Measurements from ENCODE around the gene RGMA.
"Not testable (repeated sequence)": the region's sequence is repeated elsewhere in the genome, so short reads cannot be mapped to it uniquely, and the experiment has no call there.

The RGMA gene

DNA sequence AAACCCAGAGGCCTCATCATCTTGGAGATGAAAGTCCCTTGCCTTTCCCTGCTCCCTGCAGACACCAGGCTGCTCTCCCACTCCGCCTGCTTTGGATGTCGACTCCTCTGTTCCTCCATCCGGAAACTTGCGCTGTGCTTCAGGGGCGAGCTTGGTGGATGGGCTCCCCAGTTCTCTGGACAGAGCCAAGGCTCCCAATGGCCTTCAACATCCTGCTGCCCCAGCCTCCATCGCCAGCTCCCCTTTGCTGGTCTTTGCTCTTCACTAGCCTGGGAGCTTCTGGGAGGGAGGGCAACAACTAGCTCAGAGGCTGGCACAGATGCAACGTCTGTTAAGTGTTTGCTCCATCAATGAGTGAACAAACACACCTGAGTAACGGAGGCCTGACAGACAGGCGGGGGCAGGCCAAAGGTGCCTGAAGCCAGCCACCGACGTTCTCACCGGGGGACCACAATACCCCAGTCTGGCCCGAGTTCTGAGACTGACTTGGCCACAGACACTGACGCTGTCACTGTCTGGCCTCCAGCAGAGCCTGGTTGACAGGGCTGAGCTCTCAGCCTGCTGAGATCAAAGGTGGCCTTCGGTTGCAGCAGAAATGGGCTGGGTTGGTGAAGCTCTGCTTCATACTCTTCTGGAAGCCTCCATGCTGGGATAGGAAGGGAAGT lies 39.0 kb downstream of the RGMA start:
- in situ Hi-C loops (cut with HindIII; ENCODE audit: low sequenced_read_pairs), result no loop called here

DNA sequence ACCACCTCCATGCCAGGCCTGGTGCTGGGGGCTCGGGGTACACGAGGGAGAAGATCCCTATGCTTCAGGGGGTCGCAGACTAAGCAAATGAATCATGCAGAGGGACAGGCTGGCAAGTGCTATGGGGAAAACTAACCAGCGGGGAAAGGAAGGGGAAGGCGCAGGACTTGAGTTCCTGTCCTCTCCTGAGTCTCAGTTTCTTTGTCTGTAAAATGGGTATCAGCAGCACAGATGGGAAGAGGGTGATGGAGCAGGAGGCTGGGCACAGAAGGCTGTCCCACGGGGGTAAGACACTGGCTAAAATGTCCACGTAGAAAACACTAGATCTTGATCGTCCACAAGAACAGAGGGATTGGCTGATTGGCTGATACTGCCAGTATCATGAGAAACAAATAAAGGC lies 39.8 kb downstream of the RGMA start:
- in situ Hi-C loops (cut with HindIII; ENCODE audit: low sequenced_read_pairs), result no loop called here

DNA sequence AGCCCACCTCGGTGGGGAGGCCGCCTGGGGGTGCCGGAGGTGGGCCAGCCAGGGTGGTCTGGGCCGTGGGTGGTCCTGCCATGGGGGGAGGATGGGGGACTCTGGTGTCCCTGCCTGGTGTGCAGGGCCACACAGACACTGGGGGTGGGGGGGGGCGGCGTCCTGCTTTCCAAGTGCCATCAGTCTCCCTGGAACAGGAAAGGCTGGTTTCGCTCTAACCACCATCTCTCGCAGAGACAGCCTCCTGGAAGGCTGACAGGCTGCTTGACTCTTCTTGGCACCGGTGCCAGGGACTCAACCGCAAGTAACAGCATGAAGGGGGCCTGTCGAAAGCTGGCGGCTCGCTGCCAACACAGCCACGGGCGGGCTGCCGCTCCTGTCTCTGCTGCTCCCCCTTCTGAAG lies 40.3 kb downstream of the RGMA start:
- in situ Hi-C loops (cut with HindIII; ENCODE audit: low sequenced_read_pairs), result no loop called here

DNA sequence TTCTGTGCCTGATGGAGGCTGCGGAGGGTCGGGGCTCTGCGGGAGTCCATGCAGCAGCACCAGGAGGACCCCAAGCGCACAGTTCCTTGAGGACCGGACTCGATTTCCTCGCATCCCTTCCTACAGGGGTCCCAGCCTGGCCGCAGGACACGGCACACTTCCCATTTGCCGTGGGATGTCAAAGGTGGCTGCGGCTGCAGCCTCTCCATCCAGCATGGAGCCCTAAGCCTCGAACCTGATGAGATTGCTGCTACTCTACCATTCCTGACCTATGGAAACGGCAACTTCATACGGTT lies 40.6 kb downstream of the RGMA start:
- in situ Hi-C loops (cut with HindIII; ENCODE audit: low sequenced_read_pairs), result no loop called here

DNA sequence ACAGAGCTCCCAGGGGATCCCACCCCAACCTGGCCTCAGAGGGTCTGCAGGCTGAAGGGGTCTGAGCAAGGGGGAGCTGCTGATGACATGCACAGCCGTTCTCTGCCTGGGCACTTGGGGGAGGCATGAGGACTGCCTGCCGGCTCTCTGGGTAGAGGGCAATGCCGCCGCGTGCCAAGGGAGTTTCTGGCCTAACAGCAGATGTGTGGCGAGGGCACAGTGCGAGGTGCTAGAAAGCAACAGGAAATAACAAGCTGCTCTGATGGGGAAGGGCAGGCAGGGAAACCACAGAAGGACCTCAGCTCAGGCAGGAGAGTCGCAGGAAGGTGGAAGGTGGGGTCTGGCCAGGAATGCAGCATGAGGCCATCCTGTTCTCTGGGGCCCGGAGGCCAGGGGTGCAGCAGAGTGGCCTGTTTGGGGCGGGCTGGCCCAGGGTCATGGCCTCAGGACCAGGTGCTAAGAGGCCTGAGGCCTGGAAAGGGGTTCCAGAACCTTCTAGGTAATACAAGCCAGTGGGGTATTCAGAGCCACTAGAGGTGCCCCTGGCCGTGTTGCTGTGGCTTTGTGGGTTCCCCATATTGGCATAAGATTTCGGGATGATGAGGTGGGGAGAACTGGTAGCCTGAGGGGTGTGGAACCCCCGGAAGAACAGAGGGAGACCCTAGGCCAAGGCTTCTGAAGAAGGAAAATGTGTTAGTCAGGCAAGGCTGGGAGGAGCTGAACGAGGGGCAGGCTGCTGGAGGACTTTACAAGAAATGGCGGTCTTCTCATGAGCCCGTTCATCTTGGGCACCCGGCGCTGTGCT lies 41.2 kb downstream of the RGMA start:
- in situ Hi-C loops (cut with HindIII; ENCODE audit: low sequenced_read_pairs), result no loop called here

DNA sequence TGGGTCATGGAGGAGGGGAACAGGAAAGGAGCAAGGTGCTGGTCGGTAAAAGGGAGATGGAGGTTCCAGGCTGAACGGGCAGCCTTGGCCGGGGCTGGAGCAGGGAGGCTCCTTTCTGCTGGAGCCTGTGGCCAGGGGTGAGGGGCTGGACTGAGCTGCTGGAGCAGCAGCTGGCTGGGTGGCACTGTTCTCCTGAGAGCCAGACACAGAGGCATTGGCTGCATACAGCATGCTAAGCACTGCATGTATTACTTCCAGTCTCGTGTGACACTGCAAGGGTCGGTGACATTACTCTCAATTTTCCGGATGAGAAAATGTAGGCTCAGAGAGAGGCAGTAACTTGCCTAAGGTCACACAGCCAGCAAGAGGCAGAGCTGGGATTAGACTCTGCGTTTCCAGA lies 42.3 kb downstream of the RGMA start:
- in situ Hi-C loops (cut with HindIII; ENCODE audit: low sequenced_read_pairs), result no loop called here

DNA sequence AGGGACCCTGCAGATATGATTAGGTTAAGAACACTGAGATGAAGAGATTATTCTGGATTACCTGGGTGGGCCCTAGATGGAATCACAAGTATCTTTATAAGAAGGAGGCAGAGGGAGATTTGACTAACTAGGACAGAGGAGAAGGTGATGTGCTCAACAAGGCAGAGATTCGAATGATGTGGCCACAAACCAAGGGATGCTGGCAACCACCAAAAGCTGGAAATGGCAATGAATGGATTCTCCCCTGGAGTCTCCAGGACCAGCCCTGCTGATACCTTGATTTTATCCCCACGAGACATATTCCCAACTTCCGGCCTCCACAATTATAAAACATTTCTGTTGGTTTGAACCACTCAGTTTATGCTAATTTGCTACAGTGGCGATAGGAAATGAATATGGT lies 42.9 kb downstream of the RGMA start:
- in situ Hi-C loops (cut with HindIII; ENCODE audit: low sequenced_read_pairs), result no loop called here

DNA sequence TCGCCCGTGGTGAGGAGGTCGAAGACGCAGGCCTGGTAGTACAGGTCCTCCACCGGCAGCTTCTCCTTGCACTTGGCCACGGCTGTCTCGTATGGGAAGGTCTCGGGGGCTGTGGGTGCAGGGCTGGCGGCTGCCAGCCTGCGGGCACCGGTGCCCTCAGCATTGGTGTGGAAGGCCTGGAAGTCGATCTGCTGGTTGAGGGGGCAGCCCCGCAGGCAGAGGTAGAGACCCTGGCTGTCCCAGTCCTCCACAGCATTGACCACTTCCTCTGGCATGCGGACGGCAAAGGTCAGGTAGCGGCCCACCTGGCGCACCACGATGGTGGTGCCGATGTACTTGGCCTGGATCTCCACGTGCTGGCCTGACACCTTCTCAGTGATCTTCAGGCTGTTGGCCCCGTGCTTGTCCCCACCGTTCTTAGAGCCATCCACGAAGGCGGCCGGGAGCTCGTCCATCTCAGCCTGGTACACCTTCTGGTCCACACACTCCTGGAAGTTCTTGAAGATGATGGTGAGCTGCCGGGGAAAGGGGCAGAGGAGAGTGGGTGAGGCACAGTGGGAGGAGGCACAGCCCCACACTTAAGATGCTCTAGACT lies 43.7 kb downstream of the RGMA start:
- in situ Hi-C loops (cut with HindIII; ENCODE audit: low sequenced_read_pairs), result no loop called here

DNA sequence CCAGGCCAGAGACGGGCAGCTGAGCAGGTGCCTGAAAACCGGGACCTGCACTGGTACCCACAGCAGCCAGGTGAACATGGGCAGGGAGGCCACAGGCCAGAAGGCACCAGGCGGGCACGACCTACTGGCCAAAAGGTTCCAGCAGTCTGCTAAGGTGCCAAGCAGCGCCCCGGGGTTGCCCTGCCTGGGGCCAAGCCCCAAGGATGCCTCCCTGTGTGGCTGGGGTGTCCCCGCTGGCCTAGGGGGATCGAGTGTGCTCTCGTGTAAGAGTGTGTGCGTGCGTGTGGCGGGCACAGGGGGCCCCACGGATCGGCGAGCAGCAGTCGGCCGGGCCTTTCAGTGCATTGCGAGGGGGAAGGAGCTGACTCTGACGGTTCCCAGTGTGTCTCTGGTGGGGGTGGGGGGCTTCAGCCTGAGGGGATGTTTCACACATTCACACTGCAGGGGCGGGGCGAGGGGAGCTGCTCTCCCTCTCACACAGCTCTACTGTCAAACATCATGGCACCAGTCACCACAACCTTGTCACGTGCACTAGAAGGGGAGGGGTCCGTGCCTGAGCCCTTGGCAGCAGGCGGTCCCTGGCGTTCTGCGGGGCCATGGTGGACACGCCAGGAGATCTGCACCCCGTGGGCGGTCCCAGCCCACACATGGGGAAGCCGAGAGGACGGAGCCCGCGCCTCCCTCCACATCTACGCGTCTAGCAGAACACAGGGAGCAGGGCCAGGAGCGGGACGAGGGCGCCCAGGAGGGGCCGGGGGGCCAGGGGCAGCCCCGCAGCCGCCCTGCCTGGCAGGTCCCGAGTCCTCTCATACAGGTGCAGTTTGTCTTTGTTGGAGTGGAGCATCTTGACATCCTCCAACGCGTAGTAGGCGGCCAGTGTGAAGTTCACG lies 44.5 kb downstream of the RGMA start:
- in situ Hi-C loops (cut with HindIII; ENCODE audit: low sequenced_read_pairs), result no loop called here

DNA sequence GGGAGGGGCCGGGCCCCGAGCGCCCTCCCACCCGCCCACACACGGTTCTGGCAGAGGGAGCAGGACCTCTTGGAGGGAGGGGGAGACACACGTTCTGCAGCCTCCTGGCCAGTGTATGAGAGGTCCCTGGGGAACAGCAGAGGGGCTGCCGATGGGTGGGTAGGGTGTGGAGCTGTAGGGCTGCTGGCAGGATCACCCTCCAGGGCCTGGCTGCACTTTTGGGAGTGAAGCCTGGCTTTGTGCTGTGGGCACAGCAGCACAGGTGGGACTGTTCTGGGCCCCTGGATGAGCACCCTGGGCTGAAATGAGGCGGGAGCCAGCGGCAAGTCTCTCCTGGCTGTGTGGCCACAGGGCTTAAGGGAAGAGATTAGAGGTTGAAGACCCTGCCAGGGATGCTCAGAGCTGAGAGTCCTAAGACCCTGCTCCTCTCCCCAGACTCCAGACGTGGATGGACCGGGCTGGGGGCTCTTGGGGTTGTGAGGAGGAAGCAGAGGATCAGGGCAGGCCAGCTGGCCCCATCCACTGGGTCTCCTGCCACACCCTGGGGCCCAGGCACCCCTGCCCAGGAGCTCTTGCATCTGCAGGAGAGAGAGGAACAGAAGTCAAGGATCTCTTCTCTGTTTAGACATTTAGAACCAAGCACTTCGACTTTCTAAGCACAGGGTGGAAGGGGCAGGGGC lies 45.2 kb downstream of the RGMA start:
- in situ Hi-C loops (cut with HindIII; ENCODE audit: low sequenced_read_pairs), result no loop called here

DNA sequence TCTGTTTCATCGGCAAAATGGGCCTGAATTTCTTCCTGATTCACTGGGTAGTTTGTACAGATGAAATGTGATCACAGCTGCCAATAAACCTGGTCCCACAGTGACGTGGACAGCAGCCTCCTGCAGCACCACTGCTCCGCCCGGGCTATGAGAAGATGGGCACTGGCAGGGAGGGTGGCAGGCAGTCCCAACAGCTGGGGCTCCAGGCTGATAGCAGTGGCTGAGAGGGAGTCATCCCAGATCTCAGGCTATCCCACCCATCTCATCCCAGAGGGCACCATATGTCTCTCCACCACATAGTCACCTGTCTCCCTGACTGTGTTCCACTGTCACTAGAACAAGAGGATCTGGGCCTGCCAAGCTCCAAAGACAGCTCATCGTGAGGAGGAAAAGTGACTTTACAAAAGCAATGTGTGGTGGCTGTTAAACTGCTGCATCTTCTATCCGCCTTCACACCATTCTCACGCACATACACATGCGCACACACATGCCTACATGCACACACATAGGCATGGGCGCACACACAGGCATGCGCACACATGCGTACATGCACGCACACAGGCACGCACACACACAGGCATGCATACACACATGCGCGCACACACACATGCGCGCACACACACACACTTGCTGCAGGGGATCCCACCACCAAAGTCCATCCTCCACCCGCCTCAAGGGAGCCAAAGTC lies 46.2 kb downstream of the RGMA start:
- in situ Hi-C loops (cut with HindIII; ENCODE audit: low sequenced_read_pairs), result no loop called here

DNA sequence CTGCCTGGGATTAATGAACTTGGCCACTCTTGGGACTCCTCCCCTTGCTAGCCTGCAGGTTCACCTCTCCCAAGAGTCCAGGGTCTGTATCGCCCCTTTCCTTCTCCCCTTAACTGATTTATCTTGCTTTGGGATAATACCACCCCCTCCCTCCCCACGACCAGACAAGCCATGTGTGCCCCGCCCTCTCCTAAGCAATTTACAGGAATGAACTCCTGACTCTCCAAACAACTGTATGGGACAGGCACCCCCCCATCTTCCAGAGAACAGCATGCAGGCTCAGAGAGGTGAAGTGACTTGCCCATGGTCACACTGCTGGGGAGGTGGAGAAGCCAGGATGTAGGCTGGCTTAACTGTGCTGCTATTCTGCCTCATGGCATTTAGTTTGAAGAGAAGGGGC lies 46.8 kb downstream of the RGMA start:
- in situ Hi-C loops (cut with HindIII; ENCODE audit: low sequenced_read_pairs), result no loop called here

DNA sequence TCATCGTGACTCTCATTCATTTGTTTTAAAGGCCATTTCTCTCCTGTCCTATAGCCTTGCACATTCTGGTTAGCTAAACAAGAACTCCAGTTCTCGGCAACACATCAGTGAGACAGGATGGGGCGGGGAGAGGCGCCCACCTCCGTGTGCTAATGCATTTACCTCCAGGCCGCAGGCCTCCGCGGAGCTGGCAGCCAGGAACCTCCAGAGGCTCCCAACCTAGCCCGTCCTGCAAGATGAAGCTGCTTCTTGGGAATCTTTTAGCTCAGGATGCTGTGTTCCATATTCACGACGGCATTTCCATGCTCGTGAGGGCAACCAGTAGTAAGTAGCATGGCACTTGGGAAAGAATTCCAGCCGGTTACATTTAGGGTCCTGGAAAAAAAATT lies 47.9 kb downstream of the RGMA start:
- in situ Hi-C loops (cut with HindIII; ENCODE audit: low sequenced_read_pairs), result no loop called here

DNA sequence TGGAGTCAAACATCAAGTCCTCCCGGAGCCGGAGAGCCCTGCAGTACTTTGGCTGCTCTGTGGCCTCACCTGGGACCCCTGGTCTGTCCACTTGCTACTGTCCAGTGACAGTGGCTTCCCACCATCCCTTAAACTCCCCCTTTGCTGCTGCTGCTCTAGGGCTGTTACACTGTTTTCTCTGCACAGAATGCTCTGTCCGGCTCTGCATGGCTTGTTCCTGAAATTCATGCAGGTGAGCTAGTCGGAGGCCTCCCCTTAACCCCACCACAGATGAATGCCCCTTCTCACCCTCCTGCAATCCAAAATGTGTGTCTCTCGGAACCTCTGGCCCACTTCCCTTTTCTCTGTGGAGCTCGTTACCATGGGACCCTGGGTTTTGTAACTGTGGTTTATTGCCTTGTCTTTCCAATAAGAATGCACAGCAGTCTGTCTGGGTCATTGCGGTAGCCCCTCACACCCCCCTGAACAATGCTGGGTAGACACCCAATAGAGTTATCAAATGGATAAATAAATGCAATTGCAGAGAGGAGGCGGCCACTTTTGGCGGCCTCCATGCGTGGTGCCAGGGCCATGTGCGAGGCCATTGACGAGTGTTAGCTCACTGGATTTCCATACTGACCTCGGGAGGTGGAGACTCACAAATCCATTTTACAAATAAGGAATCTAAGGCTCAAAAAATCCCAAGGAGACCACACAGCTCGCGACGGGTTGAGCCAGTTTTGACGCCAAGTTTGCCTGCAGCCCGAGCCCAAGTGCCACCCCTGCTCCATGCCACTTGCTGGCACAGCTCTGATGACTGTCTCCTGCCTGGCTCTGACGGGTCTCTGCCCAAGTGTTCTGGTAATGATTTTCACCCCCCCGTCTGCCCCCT lies 48.5 kb downstream of the RGMA start:
- in situ Hi-C loops (cut with HindIII; ENCODE audit: low sequenced_read_pairs), result no loop called here

DNA sequence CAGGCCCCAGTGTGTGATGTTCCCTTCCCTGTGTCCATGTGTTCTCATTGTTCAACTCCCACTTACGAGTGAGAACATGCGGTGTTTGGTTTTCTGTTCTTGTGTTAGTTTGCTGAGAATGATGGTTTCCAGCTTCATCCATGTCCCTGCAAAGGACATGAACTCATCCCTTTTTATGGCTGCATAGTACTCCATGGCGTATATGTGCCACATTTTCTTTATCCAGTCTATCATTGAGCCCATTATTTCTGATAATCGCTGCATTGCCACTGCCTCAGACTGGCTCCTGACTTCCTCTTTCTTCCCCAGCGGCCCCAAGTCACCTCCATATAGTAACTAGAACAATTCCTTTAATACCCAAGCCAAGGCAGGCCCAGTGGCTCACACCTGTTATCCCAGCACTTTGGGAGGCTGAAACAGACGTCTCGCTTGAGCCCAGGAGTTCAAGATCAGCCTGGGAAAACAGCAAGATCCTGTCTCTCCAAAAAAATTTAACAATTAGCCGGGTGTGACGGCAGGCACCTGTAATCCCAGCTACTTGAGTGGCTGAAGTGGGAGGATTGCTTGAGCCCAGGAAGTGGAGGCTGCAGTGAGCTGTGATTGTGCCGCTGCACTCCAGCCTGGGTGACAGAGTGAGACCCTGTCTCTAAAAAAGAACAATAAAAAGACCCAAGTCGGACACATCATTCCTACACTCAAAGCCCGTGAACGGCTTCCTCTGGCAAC lies 49.3 kb downstream of the RGMA start:
- in situ Hi-C loops (cut with HindIII; ENCODE audit: low sequenced_read_pairs), result not testable (repeated sequence)

DNA sequence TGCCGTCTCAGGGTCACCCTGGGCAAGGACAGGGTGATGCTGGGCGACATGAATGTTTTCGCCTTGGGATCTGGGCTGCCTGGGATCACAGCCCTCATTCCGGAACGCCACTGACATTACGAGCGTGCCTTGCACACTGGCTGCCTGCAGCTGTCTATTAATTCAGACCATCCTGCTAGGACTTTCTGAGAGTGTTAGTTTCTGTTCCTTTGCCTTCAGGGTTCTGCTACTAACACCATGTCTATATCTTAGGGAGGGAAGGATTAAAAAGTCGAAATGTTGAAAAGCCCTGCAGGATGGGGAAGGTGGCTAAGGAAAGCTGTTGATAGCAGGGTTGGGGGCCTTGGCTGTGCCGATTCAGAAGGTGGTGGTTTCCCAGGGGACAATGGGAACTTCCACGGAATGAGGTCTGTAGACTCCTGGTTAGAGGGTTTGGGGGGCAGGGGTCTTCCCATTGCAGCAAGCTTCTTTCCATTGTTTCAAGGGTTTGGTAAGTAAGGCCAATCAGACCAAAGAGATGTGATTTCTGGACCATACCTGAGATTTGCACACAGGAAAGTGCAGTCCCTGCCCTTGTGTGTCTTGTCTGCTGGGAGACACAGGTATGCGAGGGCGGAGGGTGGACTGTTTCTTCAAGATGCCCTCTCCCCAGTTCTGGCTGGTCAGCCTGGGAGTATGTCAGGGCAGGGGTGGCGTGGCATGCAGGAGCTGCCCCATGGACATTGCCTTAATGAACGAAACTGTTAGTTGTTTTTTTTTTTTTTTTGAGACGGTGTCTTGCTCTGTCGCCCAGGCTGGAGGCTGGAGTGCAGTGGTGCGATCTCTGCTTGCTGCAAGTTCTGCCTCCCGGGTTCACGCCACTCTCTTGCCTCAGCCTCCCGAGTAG lies 50.9 kb downstream of the RGMA start:
- in situ Hi-C loops (cut with HindIII; ENCODE audit: low sequenced_read_pairs), result no loop called here

DNA sequence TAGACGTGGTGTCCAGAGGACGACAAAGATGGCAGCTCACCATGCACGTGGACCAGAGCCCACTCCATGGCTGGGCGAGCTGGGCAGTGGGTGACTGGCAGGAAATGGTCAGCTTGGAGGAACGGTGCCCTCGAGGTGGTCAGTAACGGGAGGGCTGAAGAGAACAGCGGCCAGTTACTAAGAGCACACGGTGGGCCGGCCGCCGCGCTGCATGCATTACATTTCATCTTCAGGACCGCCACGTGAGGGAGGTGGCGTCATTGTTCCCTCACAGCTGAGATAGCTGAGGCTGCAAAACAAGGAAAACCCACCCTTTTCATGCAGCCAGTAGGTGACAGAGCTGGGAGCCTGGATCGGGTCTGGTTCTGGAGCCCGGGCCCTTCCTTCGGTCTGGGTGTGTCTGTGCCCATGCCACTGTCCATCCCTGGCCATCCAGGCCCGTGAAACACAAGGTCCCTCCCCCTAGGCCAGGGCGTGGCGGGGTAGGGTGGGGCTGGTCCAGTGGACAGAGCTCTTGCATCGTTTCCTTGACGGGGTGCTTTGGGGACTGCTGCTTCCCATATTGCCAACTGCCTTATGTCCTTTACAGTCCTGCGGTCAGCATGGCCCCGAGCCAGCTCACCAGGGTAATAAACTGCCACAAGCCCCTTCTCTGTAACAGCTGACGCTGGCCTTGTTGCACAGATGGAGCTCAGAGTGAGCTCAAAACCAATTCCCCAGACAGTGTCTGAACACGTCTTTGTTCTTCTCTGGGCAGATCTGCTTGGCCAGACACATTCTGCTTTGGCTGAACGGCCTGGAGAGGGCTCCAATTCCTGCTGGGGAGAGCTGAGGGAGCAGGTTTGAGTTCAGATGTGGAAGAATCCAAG lies 51.8 kb downstream of the RGMA start:
- in situ Hi-C loops (cut with HindIII; ENCODE audit: low sequenced_read_pairs), result no loop called here

All from endothelial cell of hepatic sinusoid (primary cell).